Activated CD8-positive, alpha-beta memory T cell treated with anti-CD3 and anti-CD28 coated beads for 1 hour (primary cell): ENCODE measurements around the gene MRM3.
"Not testable (repeated sequence)": the region's sequence is repeated elsewhere in the genome, so short reads cannot be mapped to it uniquely, and the experiment has no call there.

Experiments used
- DNase-seq, 2 donors: peaks; one replicate each; pipeline ENCODE4 v3.0.0-alpha.2; 2020; ENCODE audit warnings: low read depth in 1 of 2; ENCODE audit errors: extremely low read depth in 1 of 2

The MRM3 gene

GRCh38 chr17:814371-814770, 32.2 kb downstream of the MRM3 start:
- no peak for DNase-seq

DNA sequence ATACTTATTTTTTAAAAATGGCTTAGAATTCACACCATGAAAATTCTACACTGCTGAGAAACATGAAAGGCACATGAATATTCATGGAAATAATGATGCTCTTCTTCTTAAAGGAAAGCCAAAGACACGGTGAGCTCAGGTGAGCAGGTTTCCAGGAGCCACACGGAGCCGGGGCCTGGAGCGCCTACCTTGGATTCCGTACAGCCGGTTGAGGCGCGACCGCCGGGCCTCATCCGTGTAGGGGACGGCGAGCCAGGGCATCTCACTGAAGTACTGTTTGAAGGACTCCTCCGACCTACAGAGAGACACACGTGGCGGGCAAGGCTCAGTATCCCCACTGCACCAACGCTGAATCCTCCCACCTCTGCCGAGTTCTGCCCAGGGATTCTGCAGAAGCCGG, 37.1 kb downstream of the MRM3 start:
- no peak for DNase-seq

DNA sequence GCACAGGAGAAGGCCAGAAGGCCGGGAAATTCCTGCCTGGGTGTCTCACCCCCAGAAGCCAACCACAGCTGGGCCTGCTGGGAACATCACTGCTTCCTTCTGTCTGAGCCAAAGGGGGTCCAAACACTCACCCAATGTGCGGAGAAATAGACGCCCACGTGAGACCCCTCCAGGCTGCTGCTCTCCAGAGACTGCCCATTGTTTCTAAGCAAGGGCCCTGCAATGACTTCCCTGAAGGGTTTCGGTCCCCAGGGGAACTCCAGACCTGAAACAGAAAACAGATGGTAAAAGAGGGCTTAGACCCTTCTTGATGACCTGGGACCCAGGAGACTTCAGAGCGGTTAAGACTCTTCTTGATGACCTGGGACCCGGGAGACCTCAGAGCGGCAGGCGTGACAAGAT, 41.3 kb downstream of the MRM3 start:
- DNase-seq, result no peak

- DNase-seq, result no peak
These were observed 42.2 kb downstream of the MRM3 start for GRCh38 chr17:824378-824777.

DNA sequence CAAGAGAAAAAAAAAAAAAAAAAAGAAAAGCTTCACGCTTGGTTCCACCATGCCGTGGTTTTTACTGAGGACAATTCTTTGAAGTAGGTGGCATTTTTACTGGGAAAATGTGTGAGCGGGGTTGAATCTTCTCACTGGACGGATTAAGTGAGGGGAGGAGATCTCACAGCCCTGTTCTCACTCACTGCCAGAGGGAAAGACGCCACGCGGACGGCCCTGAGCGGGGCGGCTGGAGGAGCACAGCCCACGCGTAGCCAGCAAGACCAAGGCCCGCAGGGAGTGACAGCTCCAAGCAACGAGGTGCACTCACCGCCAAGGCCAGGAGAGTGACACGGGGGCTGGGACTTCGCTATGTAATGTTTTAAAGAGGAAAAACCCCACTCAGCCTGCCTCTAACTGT, 43.1 kb downstream of the MRM3 start:
- DNase-seq, result no peak

DNA sequence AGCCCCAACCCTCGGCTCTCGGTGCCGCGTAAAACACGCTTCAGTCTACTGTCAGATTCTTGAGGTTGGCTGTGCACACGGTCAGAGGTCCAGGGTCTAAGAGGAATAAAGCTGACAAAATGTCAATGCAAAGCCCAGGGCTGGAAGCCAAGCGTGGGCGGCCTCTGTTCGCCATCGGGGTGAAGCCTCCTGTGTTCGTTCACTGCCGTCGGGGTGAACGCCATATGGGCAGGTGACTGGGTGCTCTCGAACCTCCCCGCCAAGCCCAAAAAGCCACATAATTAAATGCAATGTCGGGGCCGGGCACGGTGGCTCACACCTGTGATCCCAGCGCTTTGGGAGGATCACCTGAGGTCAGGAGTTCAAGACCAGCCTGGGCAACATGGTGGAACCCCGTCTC, 44.6 kb downstream of the MRM3 start:
- DNase-seq, result no peak

- no peak for DNase-seq
These were observed 46.6 kb downstream of the MRM3 start for GRCh38 chr17:828761-829160.

DNA sequence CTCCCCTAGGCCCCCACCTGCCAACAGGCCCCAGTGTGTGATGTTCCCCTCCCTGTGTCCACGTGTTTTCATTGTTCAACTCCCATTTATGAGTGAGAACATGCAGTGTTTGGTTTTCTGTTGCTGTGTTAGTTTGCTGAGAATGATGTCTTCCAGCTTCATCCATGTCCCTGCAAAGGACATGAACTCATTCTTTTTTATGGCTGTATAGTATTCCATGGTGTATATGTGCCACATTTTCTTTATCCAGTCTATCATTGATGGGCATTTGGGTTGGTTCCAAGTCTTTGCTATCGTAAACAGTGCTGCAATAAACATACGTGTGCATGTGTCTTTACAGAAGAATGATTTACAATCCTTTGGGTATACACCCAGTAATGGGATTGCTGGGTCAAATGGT, 47.5 kb downstream of the MRM3 start:
- not testable (repeated sequence) for DNase-seq

DNA sequence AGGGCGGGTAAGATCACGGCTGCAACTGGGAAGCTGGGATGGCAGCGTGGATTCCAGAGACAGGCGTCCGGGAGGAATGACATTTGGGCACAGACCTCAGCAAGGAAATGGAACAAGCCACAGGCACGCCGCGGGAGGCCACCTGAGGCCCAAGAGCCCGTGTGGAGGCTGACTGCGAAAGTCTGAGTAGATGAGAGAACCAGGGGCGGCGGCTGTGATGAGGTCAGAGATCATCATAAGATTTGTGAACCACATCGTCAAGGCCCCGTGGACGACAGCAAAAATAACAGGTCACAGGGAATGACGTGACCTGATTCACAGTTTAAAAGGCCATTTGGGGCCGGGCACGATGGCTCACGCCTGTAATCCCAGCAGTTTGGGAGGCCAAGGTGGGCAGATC, 48.2 kb downstream of the MRM3 start:
- DNase-seq, result no peak

GRCh38 chr17:830950-831349, 48.8 kb downstream of the MRM3 start:
- no peak for DNase-seq

DNA sequence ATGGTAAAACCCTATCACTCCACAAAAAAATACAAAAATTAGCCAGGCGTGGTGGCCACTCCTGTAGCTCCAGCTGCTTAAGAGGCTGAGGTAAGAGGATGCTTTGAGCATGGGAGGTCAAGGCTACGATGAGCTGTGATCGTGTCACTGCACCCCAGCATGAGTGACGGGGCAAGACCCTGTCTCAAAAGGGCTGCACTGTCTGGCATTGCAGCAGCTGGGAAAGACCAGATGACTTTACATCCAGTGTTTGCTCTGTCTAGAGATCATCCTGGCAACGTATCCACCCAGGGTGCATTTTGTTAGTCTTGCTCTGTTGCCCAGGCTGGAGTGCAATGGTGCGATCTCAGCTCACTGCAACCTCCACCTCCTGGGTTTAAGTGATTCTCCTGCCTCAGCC, 52.0 kb downstream of the MRM3 start:
- no peak for DNase-seq

- no peak for DNase-seq
These were observed 53.1 kb downstream of the MRM3 start for GRCh38 chr17:835263-835662.

- not testable (repeated sequence) for DNase-seq
These were observed 53.6 kb downstream of the MRM3 start for GRCh38 chr17:835721-836120.

DNA sequence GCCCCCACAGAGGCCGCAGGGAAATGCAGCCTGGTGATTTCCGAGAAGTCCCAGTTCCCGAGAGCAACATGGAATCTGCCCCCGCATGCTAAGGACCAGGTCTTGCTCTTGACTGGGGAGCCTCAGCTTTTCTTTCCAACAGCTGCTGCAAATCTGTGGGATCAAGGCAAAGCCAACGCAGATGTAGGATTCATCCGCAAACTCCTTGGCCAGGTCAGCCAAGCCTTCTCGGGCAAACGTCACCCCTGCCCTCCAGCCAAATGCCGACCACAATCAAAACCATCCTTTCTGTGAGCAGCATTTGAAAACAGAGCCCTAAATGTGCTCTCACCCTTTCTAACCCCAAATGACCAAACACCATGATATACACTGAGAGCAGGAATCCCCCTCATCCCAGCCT, 54.0 kb downstream of the MRM3 start:
- no peak for DNase-seq

- DNase-seq, result no peak
These were observed 56.3 kb downstream of the MRM3 start for GRCh38 chr17:838486-838885.

- DNase-seq, result no peak
These were observed 59.2 kb downstream of the MRM3 start for GRCh38 chr17:841313-841712.
